Chondrocyte (in vitro differentiated cells): Measurements from ENCODE around the gene FAF1. TPM values are rescaled to one million over a fixed set of nuclear protein-coding genes. Genes with fewer than 3 reads are reported as not detected.

ENCODE experiments used
- DNase-seq: peaks from one replicate; pipeline ENCODE4 v3.0.0; 2021; ENCODE audit warnings: mixed read lengths, low spot score
- H3K27ac Mint-ChIP-seq: one replicate; pipeline ENCODE4 v1.8.0; 2021; ENCODE audit warnings: mild to moderate bottlenecking, moderate library complexity, mixed read lengths; ENCODE audit not compliant: unreplicated experiment
- H3K27me3 Mint-ChIP-seq: 2 replicates; pipeline ENCODE4 v1.8.0; 2021; ENCODE audit warnings: low read depth, mixed read lengths
- H3K36me3 Mint-ChIP-seq: 2 replicates; pipeline ENCODE4 v1.8.0; 2021; ENCODE audit warnings: low read depth, mixed read lengths
- H3K4me1 Mint-ChIP-seq: 2 replicates; pipeline ENCODE4 v1.8.0; 2021; ENCODE audit warnings: low read depth, mild to moderate bottlenecking, mixed read lengths
- H3K4me3 Mint-ChIP-seq: one replicate; pipeline ENCODE4 v1.8.0; 2021; ENCODE audit warnings: mild to moderate bottlenecking, moderate library complexity, mixed read lengths; ENCODE audit not compliant: unreplicated experiment
- H3K9me3 Mint-ChIP-seq: 2 replicates; pipeline ENCODE4 v1.8.0; 2021; ENCODE audit warnings: low read depth, mixed read lengths
- CTCF ChIP-seq: fragments of 200-600 bp; sonication (generic); IDR thresholded peaks from 2 replicates; pipeline ENCODE4 v1.5.0; 2021; ENCODE audit warnings: antibody characterized with exemption, mild to moderate bottlenecking, moderate library complexity
- total RNA-seq: library from RNA; stranded (reverse); gene quantifications from 3 replicates; pipeline ENCODE4 v1.2.1, GENCODE V29; 2021

The FAF1 gene
- total RNA-seq, 1 donor from 2014 or later, result 38.7 TPM

DNA sequence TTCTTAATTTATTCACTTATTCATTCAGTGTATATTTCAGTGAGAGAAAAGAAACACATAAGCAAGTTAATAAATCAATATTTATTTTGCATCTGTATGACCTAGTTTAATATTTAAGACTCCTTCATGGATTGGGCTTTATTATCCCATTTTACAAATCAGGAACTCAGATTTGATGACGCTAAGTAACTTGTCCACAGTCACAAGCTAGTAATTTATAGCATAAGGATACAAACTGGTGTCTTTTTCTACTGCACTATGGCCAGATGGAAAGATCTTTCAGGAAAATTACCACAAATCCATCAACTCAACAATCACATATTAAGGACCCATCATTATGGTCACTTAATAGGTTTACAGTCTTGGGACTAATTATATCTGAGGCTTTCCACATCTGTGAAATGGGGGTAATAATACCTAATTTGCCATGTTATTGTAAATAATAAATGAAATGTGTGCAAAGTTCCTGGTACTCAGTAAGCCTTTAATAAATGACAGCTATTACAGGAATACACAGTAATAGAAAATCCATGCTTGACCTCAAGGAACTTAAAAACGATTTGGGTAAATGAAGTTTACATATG is 23.2 kb upstream of the FAF1 start:
- no peaks in the 10 kb centered on the region for H3K9me3 Mint-ChIP-seq
- H3K27ac Mint-ChIP-seq, result no peak overlapping the region
- TF ChIP-seq CTCF, result no peak
- H3K4me3 Mint-ChIP-seq, result no peak overlapping the region
- H3K4me1 Mint-ChIP-seq, result peaks cover 5% of the 10 kb centered on the region
- DNase-seq, result no peak
- H3K36me3 Mint-ChIP-seq, result no peaks in the 10 kb centered on the region
- peaks cover 61% of the 10 kb centered on the region for H3K27me3 Mint-ChIP-seq

- Mint-ChIP-seq H3K36me3 (no peaks in the 10 kb centered on the region), H3K9me3 (no peaks in the 10 kb centered on the region), H3K4me1 (peaks cover 5% of the 10 kb centered on the region), H3K27ac (no peak overlapping the region), H3K27me3 (peaks cover 61% of the 10 kb centered on the region), H3K4me3 (no peak overlapping the region)
- TF ChIP-seq CTCF, result no peak
- DNase-seq, result no peak
These were observed 22.5 kb upstream of the FAF1 start for GRCh38 chr1:50982611-50983010.

DNA sequence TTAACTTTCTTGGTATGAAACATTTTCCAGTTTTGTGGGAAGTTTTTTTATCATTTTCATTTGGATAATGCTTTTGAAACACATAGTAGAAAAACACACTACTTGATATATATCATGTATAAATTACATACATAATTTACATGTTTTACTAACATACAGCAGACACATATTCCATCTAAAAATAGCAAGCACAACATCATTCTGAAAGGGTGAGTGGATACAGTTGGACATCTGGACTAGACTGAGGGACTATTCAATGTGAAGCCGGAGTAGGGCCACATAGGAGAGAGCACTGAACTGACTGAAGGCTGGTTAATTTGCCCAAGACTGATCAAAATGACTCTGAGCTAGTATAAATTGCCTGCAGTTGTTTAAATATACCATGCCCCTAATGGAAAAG is 21.7 kb upstream of the FAF1 start:
- no peak for TF ChIP-seq CTCF
- no peak overlapping the region for H3K27ac Mint-ChIP-seq
- no peaks in the 10 kb centered on the region for H3K36me3 Mint-ChIP-seq

GRCh38 chr1:50980505-50980904 is 20.4 kb upstream of the FAF1 start:
- no peaks in the 10 kb centered on the region for H3K36me3 Mint-ChIP-seq
- H3K27ac Mint-ChIP-seq, result no peak overlapping the region
- peaks cover 12% of the 10 kb centered on the region for H3K4me1 Mint-ChIP-seq
- no peak for DNase-seq
- H3K9me3 Mint-ChIP-seq, result no peaks in the 10 kb centered on the region
- peaks cover 63% of the 10 kb centered on the region for H3K27me3 Mint-ChIP-seq
- TF ChIP-seq CTCF, result no peak
- H3K4me3 Mint-ChIP-seq, result no peak overlapping the region

More for the DNA sequence above, 21.7 kb upstream of the FAF1 start:
- peaks cover 65% of the 10 kb centered on the region for H3K27me3 Mint-ChIP-seq
- H3K9me3 Mint-ChIP-seq, result no peaks in the 10 kb centered on the region
- H3K4me1 Mint-ChIP-seq, result peaks cover 8% of the 10 kb centered on the region
- H3K4me3 Mint-ChIP-seq, result no peak overlapping the region
- DNase-seq, result no peak

GRCh38 chr1:50979937-50980336 is 19.9 kb upstream of the FAF1 start:
- peaks cover 12% of the 10 kb centered on the region for H3K4me1 Mint-ChIP-seq
- no peak for DNase-seq
- no peaks in the 10 kb centered on the region for H3K36me3 Mint-ChIP-seq
- no peak overlapping the region for H3K27ac Mint-ChIP-seq
- no peaks in the 10 kb centered on the region for H3K9me3 Mint-ChIP-seq
- no peak for TF ChIP-seq CTCF
- peaks cover 57% of the 10 kb centered on the region for H3K27me3 Mint-ChIP-seq
- H3K4me3 Mint-ChIP-seq, result no peak overlapping the region
